Measurements from ENCODE around the gene MIGA2.

GRCh38 chr9:128986671-128987070, 49.8 kb upstream of the MIGA2 start:
- TF ChIP-seq, protein P1, sequence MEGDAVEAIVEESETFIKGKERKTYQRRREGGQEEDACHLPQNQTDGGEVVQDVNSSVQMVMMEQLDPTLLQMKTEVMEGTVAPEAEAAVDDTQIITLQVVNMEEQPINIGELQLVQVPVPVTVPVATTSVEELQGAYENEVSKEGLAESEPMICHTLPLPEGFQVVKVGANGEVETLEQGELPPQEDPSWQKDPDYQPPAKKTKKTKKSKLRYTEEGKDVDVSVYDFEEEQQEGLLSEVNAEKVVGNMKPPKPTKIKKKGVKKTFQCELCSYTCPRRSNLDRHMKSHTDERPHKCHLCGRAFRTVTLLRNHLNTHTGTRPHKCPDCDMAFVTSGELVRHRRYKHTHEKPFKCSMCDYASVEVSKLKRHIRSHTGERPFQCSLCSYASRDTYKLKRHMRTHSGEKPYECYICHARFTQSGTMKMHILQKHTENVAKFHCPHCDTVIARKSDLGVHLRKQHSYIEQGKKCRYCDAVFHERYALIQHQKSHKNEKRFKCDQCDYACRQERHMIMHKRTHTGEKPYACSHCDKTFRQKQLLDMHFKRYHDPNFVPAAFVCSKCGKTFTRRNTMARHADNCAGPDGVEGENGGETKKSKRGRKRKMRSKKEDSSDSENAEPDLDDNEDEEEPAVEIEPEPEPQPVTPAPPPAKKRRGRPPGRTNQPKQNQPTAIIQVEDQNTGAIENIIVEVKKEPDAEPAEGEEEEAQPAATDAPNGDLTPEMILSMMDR (IDR thresholded peaks at IDR 0.05) = no peak
- no peak for TF ChIP-seq POLR2A (IDR thresholded peaks at IDR 0.05)
